Fibroblast of the conjunctiva (primary cell): ENCODE data around the gene EVX2.

Experiments used
- DNase-seq: peaks from one replicate; pipeline ENCODE4 v3.0.0-alpha.2; 2010; ENCODE audit warnings: low read depth

Gene EVX2

GRCh38 chr2:176122052-176122682, 38.4 kb upstream of the EVX2 start:
- no peak for DNase-seq

- no peak for DNase-seq
These were observed 37.7 kb upstream of the EVX2 start for GRCh38 chr2:176121190-176122051.

- no peak for DNase-seq
These were observed 36.8 kb upstream of the EVX2 start for GRCh38 chr2:176120364-176121189.

- no peak for DNase-seq
These were observed 35.0 kb upstream of the EVX2 start for GRCh38 chr2:176118601-176119339.

- DNase-seq = no peak
These were observed 34.1 kb upstream of the EVX2 start for GRCh38 chr2:176117823-176118371.

GRCh38 chr2:176117162-176117822, 33.5 kb upstream of the EVX2 start:
- no peak for DNase-seq

- no peak for DNase-seq
These were observed 32.4 kb upstream of the EVX2 start, which contains the start of gene HOXD10 for GRCh38 chr2:176115883-176116813. Gene HOXD10, plus strand, starts transcription at chr2:176116778. Its CDS starts 56 bp downstream, at chr2:176116834.

- DNase-seq = no peak
These were observed 31.3 kb upstream of the EVX2 start for GRCh38 chr2:176114930-176115625.

- DNase-seq = no peak
These were observed 30.6 kb upstream of the EVX2 start for GRCh38 chr2:176114120-176114929.

GRCh38 chr2:176112375-176113302, 28.9 kb upstream of the EVX2 start:
- DNase-seq = no peak

- DNase-seq = no peak
These were observed 28.1 kb upstream of the EVX2 start for GRCh38 chr2:176111846-176112374.

- no peak for DNase-seq
These were observed 27.5 kb upstream of the EVX2 start for GRCh38 chr2:176111309-176111663.

GRCh38 chr2:176110415-176111308, 26.9 kb upstream of the EVX2 start:
- DNase-seq = no peak

GRCh38 chr2:176109946-176110345, 26.2 kb upstream of the EVX2 start:
- DNase-seq = no peak

GRCh38 chr2:176109192-176109901, 25.6 kb upstream of the EVX2 start:
- no peak for DNase-seq
